Measurements from ENCODE around the gene MS4A7. TPM values are rescaled to one million over a fixed set of nuclear protein-coding genes. Genes with fewer than 3 reads are reported as not detected.
A peak's percentile ranks its signal among the peaks of the same experiment; 100 is the strongest.

The MS4A7 gene
- total RNA-seq, 1 donor from 2014 or later = not detected

GRCh38 chr11:60343094-60343704, 35.1 kb upstream of the MS4A7 start:
- DNase-seq (ENCODE audit: low read depth) = no peak
- H3K4me3 ChIP-seq (ENCODE audit: low read depth, low read length) = no peak overlapping the region
- peak; percentile 66 for TF ChIP-seq CTCF (conservative IDR thresholded peaks at IDR 0.05; ENCODE audit: low read depth, low read length)

GRCh38 chr11:60344146-60344545, 34.2 kb upstream of the MS4A7 start:
- H3K4me3 ChIP-seq (ENCODE audit: low read depth, low read length) = no peak overlapping the region
- TF ChIP-seq CTCF (conservative IDR thresholded peaks at IDR 0.05; ENCODE audit: low read depth, low read length) = no peak
- no peak for DNase-seq (ENCODE audit: low read depth)

GRCh38 chr11:60345489-60345888, 32.8 kb upstream of the MS4A7 start:
- H3K4me3 ChIP-seq (ENCODE audit: low read depth, low read length) = no peak overlapping the region
- DNase-seq (ENCODE audit: low read depth) = no peak
- peak; percentile 61 for TF ChIP-seq CTCF (conservative IDR thresholded peaks at IDR 0.05; ENCODE audit: low read depth, low read length)

- TF ChIP-seq CTCF (conservative IDR thresholded peaks at IDR 0.05; ENCODE audit: low read depth, low read length) = no peak
- no peak for DNase-seq (ENCODE audit: low read depth)
- no peak overlapping the region for H3K4me3 ChIP-seq (ENCODE audit: low read depth, low read length)
Observed at GRCh38 chr11:60347084-60347797, 31.1 kb upstream of the MS4A7 start.

- no peak overlapping the region for H3K4me3 ChIP-seq (ENCODE audit: low read depth, low read length)
- DNase-seq (ENCODE audit: low read depth) = no peak
- TF ChIP-seq CTCF (conservative IDR thresholded peaks at IDR 0.05; ENCODE audit: low read depth, low read length) = no peak
Observed at GRCh38 chr11:60348116-60348515, 30.2 kb upstream of the MS4A7 start.

GRCh38 chr11:60349990-60350389, 28.3 kb upstream of the MS4A7 start:
- TF ChIP-seq CTCF (conservative IDR thresholded peaks at IDR 0.05; ENCODE audit: low read depth, low read length) = no peak
- DNase-seq (ENCODE audit: low read depth) = no peak
- no peak overlapping the region for H3K4me3 ChIP-seq (ENCODE audit: low read depth, low read length)

GRCh38 chr11:60357771-60358170, 20.6 kb upstream of the MS4A7 start:
- H3K4me3 ChIP-seq (ENCODE audit: low read depth, low read length) = no peak overlapping the region
- no peak for DNase-seq (ENCODE audit: low read depth)
- TF ChIP-seq CTCF (conservative IDR thresholded peaks at IDR 0.05; ENCODE audit: low read depth, low read length) = no peak
